Activated CD8-positive, alpha-beta T cell treated with anti-CD3 and anti-CD28 coated beads for 36 hours (primary cell): Measurements from ENCODE around the gene QSOX2. TPM values are rescaled to one million over a fixed set of nuclear protein-coding genes. Genes with fewer than 3 reads are reported as not detected.

Experiments used
- ATAC-seq: fragments of 200-7000 bp; cut with Tn5 transposase; one replicate; pipeline ENCODE4 v1.10.0; 2021; ENCODE audit warnings: mild to moderate bottlenecking, moderate library complexity
- CTCF ChIA-PET: fragments of 350-600 bp; sonication (Branson Sonifier 250); formaldehyde crosslinking; loops from one replicate; lab custom pipeline; 2021; ENCODE audit warnings: antibody characterized with exemption; lab: Charles Lee
- POLR2A ChIA-PET: fragments of 350-600 bp; sonication (Branson Sonifier 250); formaldehyde crosslinking; loops from one replicate; lab custom pipeline; 2021; ENCODE audit warnings: antibody characterized with exemption; lab: Charles Lee
- DNase-seq: peaks from one replicate; pipeline ENCODE4 v3.0.0-alpha.2; 2020
- H3K27ac Mint-ChIP-seq: one replicate; pipeline ENCODE4 v1.8.0; 2021; ENCODE audit warnings: mild to moderate bottlenecking, mixed read lengths
- H3K27me3 Mint-ChIP-seq: one replicate; pipeline ENCODE4 v1.8.0; 2021; ENCODE audit warnings: mixed read lengths
- H3K36me3 Mint-ChIP-seq: one replicate; pipeline ENCODE4 v1.8.0; 2021; ENCODE audit warnings: low read depth, mixed read lengths
- H3K4me1 Mint-ChIP-seq: one replicate; pipeline ENCODE4 v1.8.0; 2021; ENCODE audit warnings: low read depth, mixed read lengths
- H3K4me3 Mint-ChIP-seq: one replicate; pipeline ENCODE4 v1.8.0; 2021; ENCODE audit warnings: mild to moderate bottlenecking, moderate library complexity, mixed read lengths
- H3K9me3 Mint-ChIP-seq: one replicate; pipeline ENCODE4 v1.8.0; 2021; ENCODE audit warnings: mixed read lengths
- intact Hi-C: fragments of 100-400 bp; cut with micrococcal nuclease; formaldehyde crosslinking; loops from one replicate; pipeline ENCODE4 v1.10.0; 2022
- total RNA-seq, 2 experiments: library from RNA; stranded (reverse); gene quantifications; one replicate each; pipeline ENCODE4 v1.2.3, GENCODE V29; 2021
- TF ChIP-seq, protein P1 (sequence below): fragments of 200-600 bp; IDR thresholded peaks from one replicate; pipeline ENCODE4 v1.8.0; 2022; ENCODE audit warnings: antibody characterized with exemption, mild to moderate bottlenecking

QSOX2 gene
- total RNA-seq, 2 experiments from 2014 or later, result 21.0 to 21.5 TPM

DNA sequence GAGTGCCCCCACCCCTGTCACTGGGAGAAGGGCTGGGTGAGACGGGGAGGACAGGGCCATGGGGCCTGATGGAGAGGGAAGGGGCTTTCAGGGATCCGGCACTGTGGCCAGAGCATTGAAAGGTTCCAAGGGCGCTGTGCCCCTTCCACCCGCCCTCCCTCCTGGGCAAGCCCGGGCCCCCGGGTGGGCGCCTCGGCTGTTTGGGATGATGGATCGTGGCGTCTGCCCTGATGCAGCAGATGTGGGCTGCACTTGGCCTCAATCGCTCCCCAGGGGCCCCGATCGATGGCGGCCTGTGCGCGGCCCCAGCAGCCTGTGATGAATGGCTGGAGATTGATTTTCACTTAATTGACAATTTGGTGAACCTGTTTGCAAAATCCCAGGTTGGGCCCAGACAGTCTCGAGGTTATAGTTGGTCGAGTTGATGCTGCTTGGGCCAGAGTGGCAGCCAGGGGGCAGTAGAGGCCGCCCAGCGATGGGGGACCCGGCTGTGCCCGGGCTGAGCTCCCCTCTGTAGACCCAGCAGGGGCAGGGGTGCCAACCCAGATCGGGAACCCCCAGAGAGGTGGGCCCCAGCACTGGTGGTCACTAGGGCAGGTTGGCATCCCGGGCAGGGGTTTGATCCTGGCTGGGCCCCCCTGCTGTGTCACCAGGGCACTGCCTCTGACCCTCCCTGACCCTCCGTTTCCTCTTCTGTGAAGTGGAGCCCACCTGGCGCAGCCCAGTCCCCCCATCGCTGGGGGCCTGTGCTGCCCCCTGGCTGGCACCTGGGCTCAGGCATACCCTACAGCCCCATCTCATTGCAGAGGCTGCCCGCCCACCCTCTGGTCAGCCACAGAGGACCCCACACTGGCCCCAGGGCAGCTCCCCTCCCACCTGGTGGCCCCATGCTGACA is 75.4 kb downstream of the QSOX2 start:
- TF ChIP-seq, protein P1, sequence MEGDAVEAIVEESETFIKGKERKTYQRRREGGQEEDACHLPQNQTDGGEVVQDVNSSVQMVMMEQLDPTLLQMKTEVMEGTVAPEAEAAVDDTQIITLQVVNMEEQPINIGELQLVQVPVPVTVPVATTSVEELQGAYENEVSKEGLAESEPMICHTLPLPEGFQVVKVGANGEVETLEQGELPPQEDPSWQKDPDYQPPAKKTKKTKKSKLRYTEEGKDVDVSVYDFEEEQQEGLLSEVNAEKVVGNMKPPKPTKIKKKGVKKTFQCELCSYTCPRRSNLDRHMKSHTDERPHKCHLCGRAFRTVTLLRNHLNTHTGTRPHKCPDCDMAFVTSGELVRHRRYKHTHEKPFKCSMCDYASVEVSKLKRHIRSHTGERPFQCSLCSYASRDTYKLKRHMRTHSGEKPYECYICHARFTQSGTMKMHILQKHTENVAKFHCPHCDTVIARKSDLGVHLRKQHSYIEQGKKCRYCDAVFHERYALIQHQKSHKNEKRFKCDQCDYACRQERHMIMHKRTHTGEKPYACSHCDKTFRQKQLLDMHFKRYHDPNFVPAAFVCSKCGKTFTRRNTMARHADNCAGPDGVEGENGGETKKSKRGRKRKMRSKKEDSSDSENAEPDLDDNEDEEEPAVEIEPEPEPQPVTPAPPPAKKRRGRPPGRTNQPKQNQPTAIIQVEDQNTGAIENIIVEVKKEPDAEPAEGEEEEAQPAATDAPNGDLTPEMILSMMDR, result peak; percentile 79
- POLR2A ChIA-PET, result no interaction called here
- no peaks in the 10 kb centered on the region for H3K9me3 Mint-ChIP-seq
- H3K4me1 Mint-ChIP-seq, result no peaks in the 10 kb centered on the region
- peak; percentile 73 for DNase-seq
- peaks cover 7% of the 10 kb centered on the region for H3K27me3 Mint-ChIP-seq
- no peak overlapping the region for H3K27ac Mint-ChIP-seq
- H3K4me3 Mint-ChIP-seq, result no peak overlapping the region
- ATAC-seq, result peak; percentile 94
- intact Hi-C loops, result loop anchor here (2.0 kb wide), 1 partner anchor 113 kb away; no protein-coding TSS in a partner anchor
- H3K36me3 Mint-ChIP-seq, result no peaks in the 10 kb centered on the region
- CTCF ChIA-PET, result interaction anchor here (0.6 to 1.7 kb wide), 15 partner anchors 13 to 214 kb away, joined by 3 to 9 read pairs (median 3); no protein-coding TSS in a partner anchor

DNA sequence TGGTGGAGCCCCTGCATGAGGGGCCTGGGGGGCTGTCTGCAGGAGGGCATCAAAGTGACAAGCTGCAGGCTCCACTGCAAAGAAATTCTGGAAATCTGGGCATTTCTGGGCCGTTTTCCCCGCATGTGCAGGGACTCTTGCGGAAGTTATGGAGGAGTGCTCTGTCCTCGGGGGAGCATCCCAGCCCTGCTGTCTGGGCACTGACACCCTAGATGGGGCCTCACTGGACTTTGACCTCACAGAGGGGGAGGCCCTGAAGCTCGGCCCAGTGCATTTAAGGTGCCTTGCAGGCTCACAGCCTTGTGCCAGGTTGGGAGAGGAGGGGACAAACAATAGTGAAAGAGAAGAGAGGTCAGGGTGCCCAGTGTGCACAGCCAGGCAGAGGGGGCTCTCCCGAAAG is 76.1 kb downstream of the QSOX2 start:
- intact Hi-C loops, result no loop called here
- Mint-ChIP-seq H3K27ac (no peak overlapping the region), H3K9me3 (no peaks in the 10 kb centered on the region), H3K4me3 (no peak overlapping the region), H3K4me1 (no peaks in the 10 kb centered on the region), H3K27me3 (peaks cover 7% of the 10 kb centered on the region), H3K36me3 (no peaks in the 10 kb centered on the region)
- no peak for DNase-seq
- CTCF ChIA-PET, result interaction anchor here (1.3 to 1.4 kb wide), 2 partner anchors 47 to 80 kb away, joined by 3 read pairs; no protein-coding TSS in a partner anchor
- POLR2A ChIA-PET, result no interaction called here
- no peak for ATAC-seq
- TF ChIP-seq, protein P1, result no peak

DNA sequence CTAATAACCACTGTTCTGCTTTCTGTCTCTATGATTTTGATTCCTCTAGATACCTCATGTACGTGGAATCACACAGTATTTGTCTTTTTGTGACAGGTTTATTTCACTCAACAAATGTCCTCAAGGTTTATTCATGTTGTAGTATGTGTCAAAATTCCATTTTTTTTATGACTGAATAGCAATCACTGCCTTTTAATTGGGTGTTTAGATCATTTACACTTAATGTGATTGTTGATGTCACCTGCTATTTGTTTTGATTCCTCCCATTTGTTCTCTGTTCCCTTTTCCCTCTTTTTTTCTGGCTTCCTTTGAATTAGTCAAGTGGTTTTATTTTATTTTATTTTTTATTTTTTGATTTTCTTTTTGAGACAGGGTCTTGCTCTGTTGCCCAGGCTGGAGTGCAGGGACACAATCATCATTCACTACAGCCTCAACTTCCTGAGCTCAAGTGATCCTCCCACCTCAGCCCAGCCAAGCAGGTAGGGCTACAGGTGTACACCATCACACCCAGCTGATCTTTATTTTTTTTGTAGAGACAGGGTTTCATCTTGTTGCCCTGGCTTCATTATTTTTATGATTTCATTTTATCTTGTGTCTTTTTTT is 82.3 kb downstream of the QSOX2 start:
- CTCF ChIA-PET, result no interaction called here
- H3K27me3 Mint-ChIP-seq, result peaks cover 2% of the 10 kb centered on the region
- H3K9me3 Mint-ChIP-seq, result peaks cover 3% of the 10 kb centered on the region
- H3K36me3 Mint-ChIP-seq, result no peaks in the 10 kb centered on the region
- H3K4me3 Mint-ChIP-seq, result no peak overlapping the region
- TF ChIP-seq, protein P1, result no peak
- ATAC-seq (no peak), DNase-seq (no peak)
- POLR2A ChIA-PET, result no interaction called here
- no peaks in the 10 kb centered on the region for H3K4me1 Mint-ChIP-seq
- no peak overlapping the region for H3K27ac Mint-ChIP-seq
- intact Hi-C loops, result no loop called here

DNA sequence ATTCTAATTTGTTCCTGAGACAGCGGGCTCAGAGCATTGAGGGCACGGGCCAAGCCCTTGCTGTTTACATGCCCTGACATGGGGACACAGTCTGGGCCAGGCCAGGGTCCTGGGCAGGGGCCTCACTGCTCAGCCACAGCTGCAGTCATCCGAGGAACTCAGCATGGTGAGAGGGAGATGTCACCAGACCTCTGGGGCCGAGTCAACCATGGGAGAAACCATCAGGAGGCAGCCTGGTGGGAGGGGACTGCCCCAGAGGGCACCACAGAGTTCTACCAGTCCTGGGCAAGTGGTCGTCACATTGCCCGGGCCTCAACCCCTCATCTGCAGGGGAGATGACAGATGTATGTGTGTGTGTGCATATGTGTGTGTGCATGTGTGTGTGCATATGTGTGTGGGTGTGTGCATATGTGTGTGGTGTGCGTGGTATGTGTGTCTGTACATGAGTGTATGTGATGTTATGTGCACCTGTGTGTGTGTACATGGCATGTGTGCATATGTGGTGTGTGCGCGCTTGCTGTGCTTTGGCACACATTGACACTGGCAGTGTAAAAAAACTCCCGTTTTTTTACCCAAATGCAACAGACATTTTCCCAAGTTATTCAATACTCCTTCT is 84.5 kb downstream of the QSOX2 start:
- H3K4me3 Mint-ChIP-seq, result no peak overlapping the region
- H3K27ac Mint-ChIP-seq, result no peak overlapping the region
- POLR2A ChIA-PET, result no interaction called here
- H3K9me3 Mint-ChIP-seq, result peaks cover 3% of the 10 kb centered on the region
- H3K27me3 Mint-ChIP-seq, result peaks cover 2% of the 10 kb centered on the region
- DNase-seq, result no peak
- intact Hi-C loops, result no loop called here
- no peaks in the 10 kb centered on the region for H3K36me3 Mint-ChIP-seq
- CTCF ChIA-PET, result no interaction called here
- TF ChIP-seq, protein P1, result no peak
- H3K4me1 Mint-ChIP-seq, result no peaks in the 10 kb centered on the region
- no peak for ATAC-seq
